Liver (tissue), 9 donors: ENCODE results near the gene RAB3C. TPM values are rescaled to one million over a fixed set of nuclear protein-coding genes. Genes with fewer than 3 reads are reported as not detected.
"Not testable (repeated sequence)": the region's sequence is repeated elsewhere in the genome, so short reads cannot be mapped to it uniquely, and the experiment has no call there.

Experiments
- DNase-seq: peaks from one replicate; pipeline ENCODE4 v3.0.0-alpha.2; 2017; ENCODE audit warnings: low spot score
- H3K27ac ChIP-seq, 2 donors: one replicate each; pipeline ENCODE4 v1.7.0; 2013; ENCODE audit warnings: inconsistent platforms in 2 of 2, low read length in 2 of 2, control low read depth in 1 of 2, low read depth in 1 of 2, mild to moderate bottlenecking in 1 of 2
- H3K27me3 ChIP-seq, 4 donors: one replicate each; pipeline versions ENCODE4 v1.6.1 to v1.7.0; 2013; ENCODE audit warnings: low read length in 3 of 4, inconsistent platforms in 1 of 4, mild to moderate bottlenecking in 1 of 4, moderate library complexity in 1 of 4; ENCODE audit not compliant: control insufficient read depth in 4 of 4, insufficient read depth in 4 of 4
- H3K36me3 ChIP-seq, 4 donors: one replicate each; pipeline versions ENCODE4 v1.6.1 to v1.7.0; 2013; ENCODE audit warnings: low read length in 3 of 4, mild to moderate bottlenecking in 3 of 4, low read depth in 1 of 4, moderate library complexity in 1 of 4; ENCODE audit not compliant: control insufficient read depth in 4 of 4, insufficient read depth in 3 of 4
- H3K4me1 ChIP-seq, 4 donors: one replicate each; pipeline versions ENCODE4 v1.6.1 to v1.7.0; 2013; ENCODE audit warnings: low read length in 3 of 4, mild to moderate bottlenecking in 3 of 4, moderate library complexity in 1 of 4; ENCODE audit not compliant: control insufficient read depth in 4 of 4, insufficient read depth in 4 of 4
- H3K4me3 ChIP-seq, 3 donors: one replicate each; pipeline versions ENCODE4 v1.6.1 to v1.7.0; 2013; ENCODE audit warnings: low read length in 3 of 3, control low read depth in 1 of 3, low read depth in 1 of 3, mild to moderate bottlenecking in 1 of 3
- H3K9ac ChIP-seq, 2 donors: one replicate each; pipeline ENCODE4 v1.7.0; 2013; ENCODE audit warnings: low read length in 2 of 2, mild to moderate bottlenecking in 2 of 2, moderate library complexity in 2 of 2, control low read depth in 1 of 2, low read depth in 1 of 2
- H3K9me3 ChIP-seq, 4 donors: one replicate each; pipeline versions ENCODE4 v1.6.1 to v1.7.0; 2013; ENCODE audit warnings: low read length in 3 of 4; ENCODE audit not compliant: control insufficient read depth in 4 of 4
- ATF3 ChIP-seq: IDR thresholded peaks from 2 replicates; pipeline ENCODE4 v1.6.1; 2016; ENCODE audit warnings: antibody characterized with exemption
- CTCF ChIP-seq: fragments of 150-350 bp; IDR thresholded peaks from 2 replicates; pipeline ENCODE4 v1.5.1; 2017; ENCODE audit warnings: improper control_type of control experiment, low read depth, low read length; ENCODE audit not compliant: missing input control
- EGR1 ChIP-seq, 2 donors: IDR thresholded peaks; 2 replicates each; pipeline ENCODE4 v1.6.1; 2016 to 2018; ENCODE audit warnings: antibody characterized with exemption in 2 of 2, low read depth in 2 of 2
- FOXA1 ChIP-seq: IDR thresholded peaks from 2 replicates; pipeline ENCODE4 v1.6.1; 2016; ENCODE audit warnings: antibody characterized with exemption
- FOXA2 ChIP-seq: IDR thresholded peaks from 2 replicates; pipeline ENCODE4 v1.6.1; 2016; ENCODE audit warnings: antibody characterized with exemption
- GABPA ChIP-seq, 2 donors: IDR thresholded peaks in 1 of 2; conservative IDR thresholded peaks in 1 of 2; 2 replicates each; pipeline ENCODE4 v1.6.1; 2016; ENCODE audit warnings: antibody characterized with exemption in 2 of 2, mild to moderate bottlenecking in 1 of 2, moderate library complexity in 1 of 2
- HNF4A ChIP-seq, 2 donors: conservative IDR thresholded peaks; 2 replicates each; pipeline ENCODE4 v1.6.1; 2016; ENCODE audit warnings: antibody characterized with exemption in 2 of 2, mild to moderate bottlenecking in 2 of 2
- HNF4G ChIP-seq: IDR thresholded peaks from 2 replicates; pipeline ENCODE4 v1.6.1; 2016; ENCODE audit warnings: antibody characterized with exemption
- JUND ChIP-seq, 2 donors: IDR thresholded peaks; 2 replicates each; pipeline ENCODE4 v1.6.1; 2016; ENCODE audit warnings: antibody characterized with exemption in 2 of 2
- MAX ChIP-seq: IDR thresholded peaks from 2 replicates; pipeline ENCODE4 v1.6.1; 2016; ENCODE audit warnings: antibody characterized with exemption
- NR2F2 ChIP-seq: IDR thresholded peaks from 2 replicates; pipeline ENCODE4 v1.6.1; 2016; ENCODE audit warnings: antibody characterized with exemption
- RAD21 ChIP-seq, 2 donors: IDR thresholded peaks; 2 replicates each; pipeline ENCODE4 v1.6.1; 2016; ENCODE audit warnings: antibody characterized with exemption in 2 of 2, mild to moderate bottlenecking in 2 of 2
- REST ChIP-seq: IDR thresholded peaks from 2 replicates; pipeline ENCODE4 v1.6.1; 2016; ENCODE audit warnings: antibody characterized with exemption, mild to moderate bottlenecking
- RXRA ChIP-seq, 2 donors: IDR thresholded peaks; 2 replicates each; pipeline ENCODE4 v1.6.1; 2017 to 2018; ENCODE audit warnings: antibody characterized with exemption in 2 of 2, mild to moderate bottlenecking in 1 of 2
- SP1 ChIP-seq: IDR thresholded peaks from 2 replicates; pipeline ENCODE4 v1.6.1; 2018; ENCODE audit warnings: antibody characterized with exemption, mild to moderate bottlenecking
- TAF1 ChIP-seq: conservative IDR thresholded peaks from 2 replicates; pipeline ENCODE4 v1.6.1; 2016; ENCODE audit warnings: antibody characterized with exemption, mild to moderate bottlenecking
- YY1 ChIP-seq: IDR thresholded peaks from 2 replicates; pipeline ENCODE4 v1.6.1; 2016; ENCODE audit warnings: antibody characterized with exemption, mild to moderate bottlenecking
- ZBTB33 ChIP-seq: IDR thresholded peaks from 2 replicates; pipeline ENCODE4 v1.6.1; 2016; ENCODE audit warnings: antibody characterized with exemption
- WGBS: extraction: QIAGEN DNeasy Blood & Tissue Kit; methylation state at CpG from one replicate; pipeline ENCODE4 v1.1.7; 2013; 5-methylcytosine and 5-hydroxymethylcytosine counted together
- polyA plus RNA-seq, 2 donors: library from polyadenylated mRNA; stranded (reverse) in 1 of 2; unstranded in 1 of 2; fragments of 200-250 nt in 1 of 2; fragments of >200 nt in 1 of 2; fragmentation: Nextera tagmentation in 1 of 2; extraction: Ambion mirVana in 1 of 2; gene quantifications; one replicate each; pipeline versions ENCODE4 v1.2.1 to v1.2.3, GENCODE V29; 2013 to 2015
- total RNA-seq, 2 donors: library from RNA; depleted of rRNA; stranded (reverse); fragments of >200 nt; gene quantifications; one replicate each; pipeline ENCODE4 v1.2.3, GENCODE V29; 2014
- donor health status: healthy.
- donor health status: healthy.
- donor health status: healthy.
- donor health status: healthy.
- donor health status: healthy.

Gene RAB3C
- total and polyA plus RNA-seq, 4 donors = 0.72 to 4.6 (median 1.3) TPM

GRCh38 chr5:58571501-58571900 is 11.4 kb upstream of the RAB3C start (continued):
- TF ChIP-seq GABPA (IDR thresholded peaks at IDR 0.05 in 1 of 2, conservative IDR thresholded peaks at IDR 0.05 in 1 of 2) = no peak
- TF ChIP-seq MAX = no peak
- no peak for TF ChIP-seq RAD21 (IDR thresholded peaks at IDR 0.05)
- no peak for TF ChIP-seq HNF4A (conservative IDR thresholded peaks at IDR 0.05)
- TF ChIP-seq ATF3 = no peak

GRCh38 chr5:58572973-58573372 is 9.9 kb upstream of the RAB3C start:
- H3K4me1 ChIP-seq, DNase-seq: not testable (repeated sequence)
- 83% methylated on average over 5 of the region's 5 CpGs for WGBS

GRCh38 chr5:58579781-58580180 is 3.1 kb upstream of the RAB3C start:
- WGBS = 65% methylated on average over 4 of the region's 4 CpGs
- H3K36me3 ChIP-seq = no peaks in the 10 kb centered on the region
- H3K27me3 ChIP-seq = peaks cover 0 to 3% (median 0%) of the 10 kb centered on the region in 4 donors
- H3K9me3 ChIP-seq = no peaks in the 10 kb centered on the region
- DNase-seq = no peak
- H3K4me3 ChIP-seq = no peak overlapping the region
- H3K4me1 ChIP-seq = peaks cover 3 to 17% (median 14%) of the 10 kb centered on the region in 4 donors
- H3K9ac ChIP-seq = no peak overlapping the region
- TF ChIP-seq RAD21 (IDR thresholded peaks at IDR 0.05) (no peak), NR2F2 (no peak), MAX (no peak), SP1 (no peak), RXRA (IDR thresholded peaks at IDR 0.05) (no peak), ZBTB33 (no peak), TAF1 (no peak), FOXA2 (no peak), FOXA1 (no peak), CTCF (no peak), EGR1 (IDR thresholded peaks at IDR 0.05; ENCODE audit: low read depth in 2 of 2) (no peak), HNF4A (conservative IDR thresholded peaks at IDR 0.05) (no peak), REST (no peak), GABPA (IDR thresholded peaks at IDR 0.05 in 1 of 2, conservative IDR thresholded peaks at IDR 0.05 in 1 of 2) (no peak), JUND (IDR thresholded peaks at IDR 0.05) (no peak), ATF3 (no peak), HNF4G (no peak), YY1 (no peak)
- H3K27ac ChIP-seq = no peak overlapping the region

More at GRCh38 chr5:58572973-58573372, 9.9 kb upstream of the RAB3C start:
- not testable (repeated sequence) for H3K27me3 ChIP-seq, H3K36me3 ChIP-seq, H3K9ac ChIP-seq, H3K4me3 ChIP-seq, H3K27ac ChIP-seq, H3K9me3 ChIP-seq
